ENCODE measurements around the gene PMVK. TPM values are rescaled to one million over a fixed set of nuclear protein-coding genes. Genes with fewer than 3 reads are reported as not detected.

Gene PMVK
- total RNA-seq, 1 experiment from 2014 or later: 27.1 TPM

DNA sequence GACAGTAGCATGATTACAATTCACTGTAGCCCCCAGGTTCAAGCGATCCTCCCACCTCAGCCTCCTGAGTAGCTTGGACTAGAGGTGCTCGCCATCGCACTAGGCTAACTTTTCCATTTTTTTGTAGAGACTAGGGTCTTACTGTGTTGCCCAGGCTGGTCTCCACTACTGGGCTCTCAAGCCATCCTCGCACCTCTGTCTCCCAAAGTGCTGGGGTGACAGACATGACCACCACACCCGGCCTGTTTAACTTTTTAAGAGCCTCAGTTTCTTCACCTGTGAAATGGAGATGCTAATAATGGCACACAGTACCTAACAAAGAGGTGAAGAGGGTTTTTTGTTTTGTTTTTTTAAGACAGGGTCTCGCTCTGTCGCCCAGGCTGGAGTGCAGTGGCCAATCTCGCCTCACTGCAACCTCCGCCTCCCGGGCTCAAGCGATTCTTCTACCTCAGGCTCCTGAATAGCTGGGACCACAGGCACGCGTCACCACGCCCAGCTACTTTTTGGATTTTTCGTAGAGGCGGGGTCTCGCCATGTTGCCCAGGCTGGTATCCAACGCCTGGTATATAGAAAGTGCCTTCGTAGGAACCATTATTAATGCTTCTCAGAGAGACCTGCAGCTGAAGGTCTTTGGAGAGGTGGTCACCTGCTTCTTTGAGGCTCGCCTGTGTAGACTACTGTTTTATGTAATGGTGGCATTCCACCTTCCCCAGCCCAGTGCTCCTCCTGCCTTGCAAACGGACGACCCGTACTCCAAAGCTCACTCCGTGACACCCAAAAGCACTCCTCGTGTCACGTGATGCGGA lies 567 bp downstream of the PMVK start:
- TSS peak; percentile 59 for BruUV-seq (replicated peaks)
- H3K9me3 ChIP-seq (ENCODE audit: insufficient read depth, low read depth): no peaks in the 10 kb centered on the region
- peak overlapping the region; percentile 62 for H3K4me3 ChIP-seq
- peaks cover 5% of the 10 kb centered on the region; the same call in 1 of the 2 replicates for H3K79me2 ChIP-seq (ENCODE audit: low read depth)
- H3K36me3 ChIP-seq (ENCODE audit: low read depth): no peaks in the 10 kb centered on the region
- DNase-seq: no peak
- TF ChIP-seq, protein P1, sequence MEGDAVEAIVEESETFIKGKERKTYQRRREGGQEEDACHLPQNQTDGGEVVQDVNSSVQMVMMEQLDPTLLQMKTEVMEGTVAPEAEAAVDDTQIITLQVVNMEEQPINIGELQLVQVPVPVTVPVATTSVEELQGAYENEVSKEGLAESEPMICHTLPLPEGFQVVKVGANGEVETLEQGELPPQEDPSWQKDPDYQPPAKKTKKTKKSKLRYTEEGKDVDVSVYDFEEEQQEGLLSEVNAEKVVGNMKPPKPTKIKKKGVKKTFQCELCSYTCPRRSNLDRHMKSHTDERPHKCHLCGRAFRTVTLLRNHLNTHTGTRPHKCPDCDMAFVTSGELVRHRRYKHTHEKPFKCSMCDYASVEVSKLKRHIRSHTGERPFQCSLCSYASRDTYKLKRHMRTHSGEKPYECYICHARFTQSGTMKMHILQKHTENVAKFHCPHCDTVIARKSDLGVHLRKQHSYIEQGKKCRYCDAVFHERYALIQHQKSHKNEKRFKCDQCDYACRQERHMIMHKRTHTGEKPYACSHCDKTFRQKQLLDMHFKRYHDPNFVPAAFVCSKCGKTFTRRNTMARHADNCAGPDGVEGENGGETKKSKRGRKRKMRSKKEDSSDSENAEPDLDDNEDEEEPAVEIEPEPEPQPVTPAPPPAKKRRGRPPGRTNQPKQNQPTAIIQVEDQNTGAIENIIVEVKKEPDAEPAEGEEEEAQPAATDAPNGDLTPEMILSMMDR (conservative IDR thresholded peaks at IDR 0.05): no peak
- no peak for TF ChIP-seq EZH2 (IDR thresholded peaks at IDR 0.05; ENCODE audit: low read depth)
- H2AFZ ChIP-seq: peak overlapping the region; percentile 95
- no peaks in the 10 kb centered on the region for H4K20me1 ChIP-seq (ENCODE audit: insufficient read depth)
- H3K9me2 ChIP-seq (ENCODE audit: insufficient read depth): no peaks in the 10 kb centered on the region
- no peaks in the 10 kb centered on the region for H3K27me3 ChIP-seq (ENCODE audit: insufficient read depth, low read depth)
- H3K4me2 ChIP-seq: peak overlapping the region; percentile 82
- POLR2A ChIA-PET (ENCODE audit: unreplicated experiment): interaction anchor here (0.6 to 0.7 kb wide), 6 partner anchors 38 to 1014 kb away, joined by 3 to 26 read pairs (median 4); no protein-coding TSS in a partner anchor
- H3K27ac ChIP-seq: peak overlapping the region; percentile 93
- intact Hi-C loops (cut with micrococcal nuclease; ENCODE audit: unreplicated experiment): loop anchor here (2.0 to 5.0 kb wide), 4 partner anchors 65 to 377 kb away; partner anchors contain the start of gene UBE2Q1
- peaks cover 50% of the 10 kb centered on the region for H3K4me1 ChIP-seq (replicated peaks; ENCODE audit: insufficient read depth)
- peaks cover 36% of the 10 kb centered on the region; the same call in 1 of the 2 replicates for H3F3A ChIP-seq (ENCODE audit: insufficient read depth, low read depth)
- CTCF ChIA-PET: no interaction called here

DNA sequence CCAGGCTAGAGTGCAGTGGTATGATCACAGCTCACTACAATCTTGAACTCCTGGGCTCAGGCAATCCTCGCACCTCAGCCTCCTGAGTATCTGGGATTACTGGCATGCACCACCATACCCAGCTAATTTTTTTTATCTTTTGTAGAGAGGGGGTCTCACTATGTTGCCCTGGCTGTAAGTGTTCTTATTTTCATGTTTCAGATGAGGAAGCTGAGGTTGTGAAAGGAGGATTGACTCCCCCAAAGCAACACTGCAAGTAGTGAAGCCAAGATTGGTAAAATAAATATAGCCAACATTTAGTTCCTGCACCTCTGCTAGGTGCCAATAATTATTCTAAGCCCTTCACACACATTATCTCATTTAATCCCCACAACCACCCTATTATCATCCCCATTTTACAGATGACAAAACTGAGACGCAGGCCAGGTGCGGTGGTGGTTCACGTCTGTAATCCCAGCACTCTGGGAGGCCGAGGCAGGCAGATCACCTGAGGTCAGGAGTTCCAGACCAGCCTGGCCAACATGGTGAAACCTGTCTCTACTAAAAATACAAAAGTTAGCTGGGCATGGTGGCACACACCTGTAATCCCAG lies 2.1 kb downstream of the PMVK start:
- CTCF ChIA-PET: no interaction called here
- no peaks in the 10 kb centered on the region for H3K9me3 ChIP-seq (ENCODE audit: insufficient read depth, low read depth)
- no peak overlapping the region for H2AFZ ChIP-seq
- no peak for DNase-seq
- H3K27ac ChIP-seq: no peak overlapping the region
- no peaks in the 10 kb centered on the region for H3K9me2 ChIP-seq (ENCODE audit: insufficient read depth)
- H3K4me3 ChIP-seq: no peak overlapping the region
- H3K79me2 ChIP-seq (ENCODE audit: low read depth): peaks cover 5% of the 10 kb centered on the region; the same call in 1 of the 2 replicates
- H3K4me2 ChIP-seq: no peak overlapping the region
- BruUV-seq (replicated peaks): no TSS peak
- H3K27me3 ChIP-seq (ENCODE audit: insufficient read depth, low read depth): no peaks in the 10 kb centered on the region
- H3F3A ChIP-seq (ENCODE audit: insufficient read depth, low read depth): peaks cover 36% of the 10 kb centered on the region; the same call in 1 of the 2 replicates
- no peaks in the 10 kb centered on the region for H3K36me3 ChIP-seq (ENCODE audit: low read depth)
- H4K20me1 ChIP-seq (ENCODE audit: insufficient read depth): no peaks in the 10 kb centered on the region
- peaks cover 42% of the 10 kb centered on the region for H3K4me1 ChIP-seq (replicated peaks; ENCODE audit: insufficient read depth)
- POLR2A ChIA-PET (ENCODE audit: unreplicated experiment): interaction anchor here (0.6 kb wide), 1 partner anchor 138 kb away, joined by 4 read pairs; no protein-coding TSS in a partner anchor
- intact Hi-C loops (cut with micrococcal nuclease; ENCODE audit: unreplicated experiment): no loop called here
- no peak for TF ChIP-seq EZH2 (IDR thresholded peaks at IDR 0.05; ENCODE audit: low read depth)
- TF ChIP-seq, protein P1 (conservative IDR thresholded peaks at IDR 0.05): no peak

DNA sequence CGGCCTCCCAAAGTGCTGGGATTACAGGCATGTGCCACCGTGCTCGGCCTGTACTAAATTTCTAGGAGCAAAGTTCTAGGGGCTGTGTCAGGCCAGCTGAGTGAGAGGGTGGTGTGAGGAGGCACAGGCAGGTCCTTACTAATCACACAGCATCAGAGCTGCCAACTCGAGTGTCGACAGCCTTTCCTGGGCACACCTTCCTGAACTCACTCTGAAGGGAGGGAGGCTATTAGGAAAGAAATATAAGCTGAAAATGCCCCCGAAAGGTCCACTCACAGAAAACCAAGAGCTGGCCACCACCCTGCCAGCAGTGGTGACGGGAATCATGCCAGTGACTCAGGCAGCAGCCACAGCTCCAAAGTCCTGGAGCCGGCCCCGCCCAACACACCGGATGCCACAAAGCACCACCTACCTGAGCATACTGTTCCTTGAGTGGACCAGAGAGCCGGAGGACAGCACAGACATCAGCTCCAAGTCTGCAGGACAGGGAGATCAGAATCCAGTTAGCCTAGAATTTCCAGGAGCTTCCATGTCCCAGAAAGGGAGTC lies 4.5 kb downstream of the PMVK start:
- Histone ChIP-seq H3K9me2 (ENCODE audit: insufficient read depth) (no peaks in the 10 kb centered on the region), H3K27me3 (ENCODE audit: insufficient read depth, low read depth) (no peaks in the 10 kb centered on the region), H3K36me3 (ENCODE audit: low read depth) (no peaks in the 10 kb centered on the region), H3K4me1 (replicated peaks; ENCODE audit: insufficient read depth) (peaks cover 23% of the 10 kb centered on the region), H4K20me1 (ENCODE audit: insufficient read depth) (no peaks in the 10 kb centered on the region), H3K79me2 (ENCODE audit: low read depth) (peaks cover 5% of the 10 kb centered on the region; the same call in 1 of the 2 replicates), H3K27ac (peak overlapping the region; percentile 49), H3K4me3 (no peak overlapping the region), H3K9me3 (ENCODE audit: insufficient read depth, low read depth) (no peaks in the 10 kb centered on the region), H3K4me2 (peak overlapping the region; percentile 64), H3F3A (ENCODE audit: insufficient read depth, low read depth) (peaks cover 19% of the 10 kb centered on the region; the same call in 1 of the 2 replicates), H2AFZ (peak overlapping the region; percentile 59)
- peak; percentile 75 to 84 for DNase-seq
- ChIA-PET POLR2A (ENCODE audit: unreplicated experiment) (interaction anchor here (0.5 to 0.6 kb wide), 6 partner anchors 41 to 986 kb away, joined by 3 to 25 read pairs (median 4); partner anchors contain the start of genes DENND4B and ZBTB7B), CTCF (interaction anchor here (0.5 to 1.2 kb wide), 4 partner anchors 12 to 386 kb away, joined by 3 to 5 read pairs (median 3); no protein-coding TSS in a partner anchor)
- TF ChIP-seq, protein P1 (conservative IDR thresholded peaks at IDR 0.05): no peak
- no peak for TF ChIP-seq EZH2 (IDR thresholded peaks at IDR 0.05; ENCODE audit: low read depth)
- no TSS peak for BruUV-seq (replicated peaks)
- intact Hi-C loops (cut with micrococcal nuclease; ENCODE audit: unreplicated experiment): no loop called here

Data from PC-9 (cell line).